ENCODE results near the gene POLR2C.
"Not testable (repeated sequence)": the region's sequence is repeated elsewhere in the genome, so short reads cannot be mapped to it uniquely, and the experiment has no call there.

Gene POLR2C

DNA sequence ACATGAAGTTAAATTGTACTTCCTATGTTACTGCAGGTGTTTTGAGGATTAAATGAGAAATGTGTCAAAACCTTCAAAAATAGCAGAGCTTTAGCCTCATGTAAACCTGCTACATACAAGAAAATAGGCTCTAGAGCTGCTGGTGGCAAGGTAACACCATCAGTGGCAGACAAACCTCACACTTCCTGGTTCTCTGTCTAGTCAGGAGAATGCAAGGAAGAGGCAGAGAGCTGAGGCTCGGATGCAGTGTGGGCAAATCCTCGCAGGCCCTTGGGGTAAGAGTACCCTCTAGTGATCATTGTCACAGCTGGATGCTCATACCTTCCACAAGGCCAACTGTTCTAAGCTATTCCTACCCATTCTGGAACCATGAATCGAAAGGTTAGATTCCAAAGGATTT is 29.5 kb upstream of the POLR2C start:
- no peak for DNase-seq (ENCODE audit: extremely low read depth, low read depth)
- no peak overlapping the region for H3K4me3 ChIP-seq (replicated peaks; ENCODE audit: low read depth, low read length)
- TF ChIP-seq, protein P1, sequence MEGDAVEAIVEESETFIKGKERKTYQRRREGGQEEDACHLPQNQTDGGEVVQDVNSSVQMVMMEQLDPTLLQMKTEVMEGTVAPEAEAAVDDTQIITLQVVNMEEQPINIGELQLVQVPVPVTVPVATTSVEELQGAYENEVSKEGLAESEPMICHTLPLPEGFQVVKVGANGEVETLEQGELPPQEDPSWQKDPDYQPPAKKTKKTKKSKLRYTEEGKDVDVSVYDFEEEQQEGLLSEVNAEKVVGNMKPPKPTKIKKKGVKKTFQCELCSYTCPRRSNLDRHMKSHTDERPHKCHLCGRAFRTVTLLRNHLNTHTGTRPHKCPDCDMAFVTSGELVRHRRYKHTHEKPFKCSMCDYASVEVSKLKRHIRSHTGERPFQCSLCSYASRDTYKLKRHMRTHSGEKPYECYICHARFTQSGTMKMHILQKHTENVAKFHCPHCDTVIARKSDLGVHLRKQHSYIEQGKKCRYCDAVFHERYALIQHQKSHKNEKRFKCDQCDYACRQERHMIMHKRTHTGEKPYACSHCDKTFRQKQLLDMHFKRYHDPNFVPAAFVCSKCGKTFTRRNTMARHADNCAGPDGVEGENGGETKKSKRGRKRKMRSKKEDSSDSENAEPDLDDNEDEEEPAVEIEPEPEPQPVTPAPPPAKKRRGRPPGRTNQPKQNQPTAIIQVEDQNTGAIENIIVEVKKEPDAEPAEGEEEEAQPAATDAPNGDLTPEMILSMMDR (IDR thresholded peaks at IDR 0.05; ENCODE audit: low read depth, low read length, missing control alignments): no peak

DNA sequence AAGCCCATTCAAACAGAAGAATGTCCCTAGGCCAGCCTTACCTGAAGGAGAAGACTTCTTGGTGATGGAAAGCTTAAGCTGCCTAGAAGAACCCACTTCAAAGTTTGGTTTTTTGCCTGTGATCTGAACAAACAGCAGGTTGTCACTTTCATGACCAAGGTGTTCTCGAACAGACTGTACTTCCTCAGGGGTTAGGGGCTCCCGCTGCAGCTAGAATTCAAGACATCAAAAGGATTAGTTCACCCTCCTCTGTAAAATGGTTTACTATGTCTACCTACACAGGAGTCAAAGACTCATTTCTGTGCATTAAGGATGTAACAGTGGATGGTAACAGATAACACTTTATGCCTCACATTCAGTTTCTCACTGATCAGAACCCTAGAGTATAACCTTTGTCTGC is 28.5 kb upstream of the POLR2C start:
- no peak for DNase-seq (ENCODE audit: extremely low read depth, low read depth)
- TF ChIP-seq, protein P1 (IDR thresholded peaks at IDR 0.05; ENCODE audit: low read depth, low read length, missing control alignments): no peak
- no peak overlapping the region for H3K4me3 ChIP-seq (replicated peaks; ENCODE audit: low read depth, low read length)

DNA sequence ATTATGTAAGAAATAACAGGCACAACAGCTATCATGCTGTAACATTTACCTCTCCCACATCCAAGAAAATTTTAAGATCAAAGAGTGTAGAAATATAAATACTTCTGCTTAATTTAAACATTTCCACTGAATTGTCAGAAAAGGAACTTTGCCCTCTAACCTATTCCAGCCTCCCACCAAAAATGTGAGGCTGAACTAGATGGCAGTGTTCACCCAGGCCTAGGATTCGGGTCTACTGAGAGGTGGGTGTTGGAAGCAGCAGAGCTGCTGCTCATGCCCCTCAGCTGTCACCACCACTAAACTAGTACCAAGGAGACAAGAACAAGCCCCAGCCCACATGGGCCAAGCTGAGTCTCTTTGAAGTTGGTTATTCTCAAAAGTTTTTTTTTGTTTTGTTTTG is 26.6 kb upstream of the POLR2C start:
- no peak overlapping the region for H3K4me3 ChIP-seq (replicated peaks; ENCODE audit: low read depth, low read length)
- TF ChIP-seq, protein P1 (IDR thresholded peaks at IDR 0.05; ENCODE audit: low read depth, low read length, missing control alignments): no peak
- no peak for DNase-seq (ENCODE audit: extremely low read depth, low read depth)

- DNase-seq (ENCODE audit: extremely low read depth, low read depth): not testable (repeated sequence)
Observed at GRCh38 chr16:57439947-57440346, 22.5 kb upstream of the POLR2C start.

DNA sequence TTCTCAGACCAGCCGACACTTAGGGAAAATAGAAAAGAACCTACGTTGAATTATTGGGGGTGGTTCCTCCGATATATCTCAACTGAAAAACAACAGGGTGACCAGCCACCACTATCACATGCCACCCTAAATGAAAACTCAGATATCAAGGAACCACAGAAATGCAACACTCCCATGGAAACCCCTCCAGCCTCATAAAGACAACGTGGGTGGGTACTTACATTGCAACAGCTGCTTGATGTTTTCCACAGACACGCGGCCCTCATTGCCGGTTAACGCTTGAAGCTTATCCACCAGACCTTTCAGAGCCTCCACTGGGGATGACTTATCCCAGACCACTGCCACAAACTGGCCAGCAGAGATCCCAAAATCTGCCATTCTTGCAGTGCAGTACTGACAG is 21.9 kb upstream of the POLR2C start:
- not testable (repeated sequence) for H3K4me3 ChIP-seq (replicated peaks; ENCODE audit: low read depth, low read length); DNase-seq (ENCODE audit: extremely low read depth, low read depth)

More at GRCh38 chr16:57439947-57440346, 22.5 kb upstream of the POLR2C start:
- not testable (repeated sequence) for H3K4me3 ChIP-seq (replicated peaks; ENCODE audit: low read depth, low read length)

GRCh38 chr16:57444711-57445110 is 17.8 kb upstream of the POLR2C start:
- TF ChIP-seq, protein P1 (IDR thresholded peaks at IDR 0.05; ENCODE audit: low read depth, low read length, missing control alignments): no peak
- no peak for DNase-seq (ENCODE audit: extremely low read depth, low read depth)
- H3K4me3 ChIP-seq (replicated peaks; ENCODE audit: low read depth, low read length): no peak overlapping the region

GRCh38 chr16:57445510-57445909 is 17.0 kb upstream of the POLR2C start:
- no peak for DNase-seq (ENCODE audit: extremely low read depth, low read depth)
- TF ChIP-seq, protein P1 (IDR thresholded peaks at IDR 0.05; ENCODE audit: low read depth, low read length, missing control alignments): no peak
- no peak overlapping the region for H3K4me3 ChIP-seq (replicated peaks; ENCODE audit: low read depth, low read length)

- H3K4me3 ChIP-seq (replicated peaks; ENCODE audit: low read depth, low read length): peak overlapping the region; percentile 95
- TF ChIP-seq, protein P1 (IDR thresholded peaks at IDR 0.05; ENCODE audit: low read depth, low read length, missing control alignments): no peak
- no peak for DNase-seq (ENCODE audit: extremely low read depth, low read depth)
Observed at GRCh38 chr16:57446531-57447185, 15.8 kb upstream of the POLR2C start.
